ENCODE results near the gene CHP2. TPM values are rescaled to one million over a fixed set of nuclear protein-coding genes. Genes with fewer than 3 reads are reported as not detected.

The CHP2 gene
- total RNA-seq, 2 experiments from 2014 or later = not detected

GRCh38 chr16:23771642-23772041 is 16.8 kb downstream of the CHP2 start:
- ChIA-PET POLR2A (no interaction called here), CTCF (ENCODE audit: unreplicated experiment) (no interaction called here)
- no peak overlapping the region for H3K27ac ChIP-seq (ENCODE audit: low read depth, low read length, poor library complexity, severe bottlenecking)
- H3K4me3 ChIP-seq (ENCODE audit: low read depth, low read length, poor library complexity, severe bottlenecking) = no peak overlapping the region
- no peaks in the 10 kb centered on the region for H3K9me3 ChIP-seq (ENCODE audit: low read length)
- no peak for DNase-seq (ENCODE audit: low spot score)
- TF ChIP-seq, protein P1, sequence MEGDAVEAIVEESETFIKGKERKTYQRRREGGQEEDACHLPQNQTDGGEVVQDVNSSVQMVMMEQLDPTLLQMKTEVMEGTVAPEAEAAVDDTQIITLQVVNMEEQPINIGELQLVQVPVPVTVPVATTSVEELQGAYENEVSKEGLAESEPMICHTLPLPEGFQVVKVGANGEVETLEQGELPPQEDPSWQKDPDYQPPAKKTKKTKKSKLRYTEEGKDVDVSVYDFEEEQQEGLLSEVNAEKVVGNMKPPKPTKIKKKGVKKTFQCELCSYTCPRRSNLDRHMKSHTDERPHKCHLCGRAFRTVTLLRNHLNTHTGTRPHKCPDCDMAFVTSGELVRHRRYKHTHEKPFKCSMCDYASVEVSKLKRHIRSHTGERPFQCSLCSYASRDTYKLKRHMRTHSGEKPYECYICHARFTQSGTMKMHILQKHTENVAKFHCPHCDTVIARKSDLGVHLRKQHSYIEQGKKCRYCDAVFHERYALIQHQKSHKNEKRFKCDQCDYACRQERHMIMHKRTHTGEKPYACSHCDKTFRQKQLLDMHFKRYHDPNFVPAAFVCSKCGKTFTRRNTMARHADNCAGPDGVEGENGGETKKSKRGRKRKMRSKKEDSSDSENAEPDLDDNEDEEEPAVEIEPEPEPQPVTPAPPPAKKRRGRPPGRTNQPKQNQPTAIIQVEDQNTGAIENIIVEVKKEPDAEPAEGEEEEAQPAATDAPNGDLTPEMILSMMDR (conservative IDR thresholded peaks at IDR 0.05; ENCODE audit: low read length) = no peak
- no peak for TF ChIP-seq EZH2phosphoT487 (IDR thresholded peaks at IDR 0.05; ENCODE audit: borderline replicate concordance, low read depth, low read length)
- no peak overlapping the region for H3K4me2 ChIP-seq (ENCODE audit: low read length)
- no peaks in the 10 kb centered on the region for H3K4me1 ChIP-seq (ENCODE audit: insufficient read depth, low read length, poor library complexity, severe bottlenecking)
- H3K36me3 ChIP-seq (ENCODE audit: insufficient read depth, low read length) = no peaks in the 10 kb centered on the region
- no peaks in the 10 kb centered on the region for H3K79me2 ChIP-seq (ENCODE audit: insufficient read depth, low read depth, low read length)
- intact Hi-C loops (cut with micrococcal nuclease; ENCODE audit: unreplicated experiment) = no loop called here
- H2AFZ ChIP-seq (ENCODE audit: low read length) = no peak overlapping the region
- no TSS peak for BruUV-seq (replicated peaks)
- H3K9me2 ChIP-seq (ENCODE audit: insufficient read depth, low read length) = no peaks in the 10 kb centered on the region
- H4K20me1 ChIP-seq (ENCODE audit: insufficient read depth, low read length) = no peaks in the 10 kb centered on the region

- CTCF ChIA-PET (ENCODE audit: unreplicated experiment) = no interaction called here
- TF ChIP-seq EZH2phosphoT487 (IDR thresholded peaks at IDR 0.05; ENCODE audit: borderline replicate concordance, low read depth, low read length) = no peak
- TF ChIP-seq, protein P1 (conservative IDR thresholded peaks at IDR 0.05; ENCODE audit: low read length) = no peak
- H3K4me1 ChIP-seq (ENCODE audit: insufficient read depth, low read length, poor library complexity, severe bottlenecking) = no peaks in the 10 kb centered on the region
- intact Hi-C loops (cut with micrococcal nuclease; ENCODE audit: unreplicated experiment) = no loop called here
- H3K4me2 ChIP-seq (ENCODE audit: low read length) = no peak overlapping the region
- H3K9me3 ChIP-seq (ENCODE audit: low read length) = no peaks in the 10 kb centered on the region
- H3K4me3 ChIP-seq (ENCODE audit: low read depth, low read length, poor library complexity, severe bottlenecking) = no peak overlapping the region
- no peaks in the 10 kb centered on the region for H3K36me3 ChIP-seq (ENCODE audit: insufficient read depth, low read length)
- BruUV-seq (replicated peaks) = no TSS peak
- no peak for DNase-seq (ENCODE audit: low spot score)
- no peaks in the 10 kb centered on the region for H3K9me2 ChIP-seq (ENCODE audit: insufficient read depth, low read length)
- H3K79me2 ChIP-seq (ENCODE audit: insufficient read depth, low read depth, low read length) = no peaks in the 10 kb centered on the region
- H2AFZ ChIP-seq (ENCODE audit: low read length) = no peak overlapping the region
- no peaks in the 10 kb centered on the region for H4K20me1 ChIP-seq (ENCODE audit: insufficient read depth, low read length)
- no peak overlapping the region for H3K27ac ChIP-seq (ENCODE audit: low read depth, low read length, poor library complexity, severe bottlenecking)
- POLR2A ChIA-PET = no interaction called here
These were observed 18.5 kb downstream of the CHP2 start for GRCh38 chr16:23773339-23773738.

DNA sequence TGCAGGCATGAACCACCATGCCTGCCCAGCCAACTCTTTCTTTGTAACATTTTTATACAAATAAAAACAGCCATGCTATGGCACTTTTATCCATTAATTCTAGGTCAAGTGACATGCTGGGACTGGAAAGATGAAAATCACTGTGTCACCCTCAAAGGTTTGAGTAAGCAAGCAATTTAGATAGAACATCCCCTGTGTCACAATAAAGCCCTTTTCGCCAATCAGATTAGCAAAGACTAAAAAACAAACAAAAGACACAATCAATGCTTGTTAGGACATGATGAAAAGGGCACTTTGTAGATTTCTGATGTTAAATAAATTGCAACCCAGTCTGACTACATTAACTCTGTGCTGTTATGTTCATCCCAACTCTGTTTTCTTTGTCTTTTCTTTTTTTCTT is 26.4 kb downstream of the CHP2 start:
- Histone ChIP-seq H3K4me1 (ENCODE audit: insufficient read depth, low read length, poor library complexity, severe bottlenecking) (no peaks in the 10 kb centered on the region), H4K20me1 (ENCODE audit: insufficient read depth, low read length) (no peaks in the 10 kb centered on the region), H2AFZ (ENCODE audit: low read length) (no peak overlapping the region), H3K9me2 (ENCODE audit: insufficient read depth, low read length) (no peaks in the 10 kb centered on the region), H3K4me3 (ENCODE audit: low read depth, low read length, poor library complexity, severe bottlenecking) (no peak overlapping the region), H3K4me2 (ENCODE audit: low read length) (no peak overlapping the region), H3K27ac (ENCODE audit: low read depth, low read length, poor library complexity, severe bottlenecking) (no peak overlapping the region), H3K79me2 (ENCODE audit: insufficient read depth, low read depth, low read length) (no peaks in the 10 kb centered on the region), H3K36me3 (ENCODE audit: insufficient read depth, low read length) (no peaks in the 10 kb centered on the region), H3K9me3 (ENCODE audit: low read length) (no peaks in the 10 kb centered on the region)
- ChIA-PET POLR2A (no interaction called here), CTCF (ENCODE audit: unreplicated experiment) (no interaction called here)
- intact Hi-C loops (cut with micrococcal nuclease; ENCODE audit: unreplicated experiment) = no loop called here
- DNase-seq (ENCODE audit: low spot score) = no peak
- no peak for TF ChIP-seq EZH2phosphoT487 (IDR thresholded peaks at IDR 0.05; ENCODE audit: borderline replicate concordance, low read depth, low read length)
- TF ChIP-seq, protein P1 (conservative IDR thresholded peaks at IDR 0.05; ENCODE audit: low read length) = no peak
- BruUV-seq (replicated peaks) = no TSS peak
